OCI-LY7 (cell line): ENCODE data around the gene AGTRAP.

ENCODE experiments used
- CTCF ChIP-seq: fragments of 200-600 bp; sonication (generic); conservative IDR thresholded peaks from 2 replicates; pipeline ENCODE4 v1.5.1; 2014; ENCODE audit warnings: mild to moderate bottlenecking, antibody characterized with exemption, low read length, moderate library complexity, mixed read lengths
- EZH2phosphoT487 ChIP-seq: fragments of 200-600 bp; sonication (generic); IDR thresholded peaks from 2 replicates; pipeline ENCODE4 v1.6.1; 2018; ENCODE audit warnings: low read depth, borderline replicate concordance, mild to moderate bottlenecking, mixed run types, antibody characterized with exemption, low read length, moderate library complexity, mixed read lengths

GRCh38 chr1:11690397-11691301, 45.3 kb upstream of the AGTRAP start:
- TF ChIP-seq CTCF (no peak), EZH2phosphoT487 (no peak)
